K562 (cell line): ENCODE measurements around the gene IL17RC.
A peak's percentile ranks its signal among the peaks of the same experiment; 100 is the strongest.

Source experiments
- CREB1 ChIP-seq, 2 experiments: sonication (generic) in 1 of 2; formaldehyde crosslinking in 1 of 2; IDR thresholded peaks; 2 replicates each; pipeline versions ENCODE4 v1.6.1 to v1.8.0; 2012 to 2022; ENCODE audit warnings: inconsistent platforms in 1 of 2, mild to moderate bottlenecking in 1 of 2, missing genetic modification reagents in 1 of 2, moderate library complexity in 1 of 2
- EP300 ChIP-seq: IDR thresholded peaks from 2 replicates; pipeline ENCODE4 v1.6.1; 2012; ENCODE audit warnings: low read length, improper control_type of control experiment
- EZH2 ChIP-seq: IDR thresholded peaks from 2 replicates; pipeline ENCODE4 v1.6.1; 2012; ENCODE audit warnings: low read depth, mild to moderate bottlenecking, inconsistent platforms, low read length, borderline replicate concordance
- MXD1 ChIP-seq: fragments of 250-450 bp; sonication (Bioruptor Pico); IDR thresholded peaks from 2 replicates; pipeline ENCODE4 v1.8.0; 2021; ENCODE audit warnings: borderline replicate concordance, mild to moderate bottlenecking, moderate library complexity; ENCODE audit not compliant: poor library complexity, severe bottlenecking
- MXI1 ChIP-seq: IDR thresholded peaks from 2 replicates; pipeline ENCODE4 v1.6.1; 2011; ENCODE audit warnings: low read depth, mild to moderate bottlenecking, improper control_type of control experiment, low read length
- NCOA2 ChIP-seq, 2 experiments: fragments of 450-650 bp; IDR thresholded peaks; 2 replicates each; pipeline ENCODE4 v1.6.1; 2018; ENCODE audit warnings: mild to moderate bottlenecking in 2 of 2, moderate library complexity in 1 of 2; ENCODE audit not compliant: partially characterized antibody in 2 of 2
- POLR2A ChIP-seq: fragments of 450-650 bp; conservative IDR thresholded peaks from 2 replicates; pipeline ENCODE4 v1.6.1; 2016
- SMAD3 ChIP-seq: fragments of 450-650 bp; formaldehyde crosslinking; conservative IDR thresholded peaks from 2 replicates; pipeline ENCODE4 v1.4.0; 2020; ENCODE audit warnings: mild to moderate bottlenecking
- SMARCA5 ChIP-seq: fragments of 450-650 bp; IDR thresholded peaks from 2 replicates; pipeline ENCODE4 v1.6.1; 2016
- ZNF140 ChIP-seq: fragments of 250-450 bp; sonication (Bioruptor Pico); IDR thresholded peaks from 2 replicates; pipeline ENCODE4 v1.8.0; 2021; ENCODE audit warnings: moderate library complexity, mild to moderate bottlenecking, inconsistent platforms
- TF ChIP-seq, protein P1 (sequence below), 3 experiments: IDR thresholded peaks in 2 of 3; conservative IDR thresholded peaks in 1 of 3; 2 replicates each; pipeline ENCODE4 v1.5.1; 2011 to 2012; ENCODE audit warnings: low read length in 3 of 3, mild to moderate bottlenecking in 3 of 3, control low read depth in 2 of 3, improper control_type of control experiment in 1 of 3, inconsistent platforms in 1 of 3, low read depth in 1 of 3, mixed read lengths in 1 of 3, moderate library complexity in 1 of 3; ENCODE audit not compliant: insufficient read depth in 2 of 3
- TF ChIP-seq, protein P2 (sequence below): sonication (generic); formaldehyde crosslinking; IDR thresholded peaks from 2 replicates; pipeline ENCODE4 v1.8.1; 2023; ENCODE audit warnings: mild to moderate bottlenecking, missing genetic modification reagents, moderate library complexity

- TF ChIP-seq, protein P1, sequence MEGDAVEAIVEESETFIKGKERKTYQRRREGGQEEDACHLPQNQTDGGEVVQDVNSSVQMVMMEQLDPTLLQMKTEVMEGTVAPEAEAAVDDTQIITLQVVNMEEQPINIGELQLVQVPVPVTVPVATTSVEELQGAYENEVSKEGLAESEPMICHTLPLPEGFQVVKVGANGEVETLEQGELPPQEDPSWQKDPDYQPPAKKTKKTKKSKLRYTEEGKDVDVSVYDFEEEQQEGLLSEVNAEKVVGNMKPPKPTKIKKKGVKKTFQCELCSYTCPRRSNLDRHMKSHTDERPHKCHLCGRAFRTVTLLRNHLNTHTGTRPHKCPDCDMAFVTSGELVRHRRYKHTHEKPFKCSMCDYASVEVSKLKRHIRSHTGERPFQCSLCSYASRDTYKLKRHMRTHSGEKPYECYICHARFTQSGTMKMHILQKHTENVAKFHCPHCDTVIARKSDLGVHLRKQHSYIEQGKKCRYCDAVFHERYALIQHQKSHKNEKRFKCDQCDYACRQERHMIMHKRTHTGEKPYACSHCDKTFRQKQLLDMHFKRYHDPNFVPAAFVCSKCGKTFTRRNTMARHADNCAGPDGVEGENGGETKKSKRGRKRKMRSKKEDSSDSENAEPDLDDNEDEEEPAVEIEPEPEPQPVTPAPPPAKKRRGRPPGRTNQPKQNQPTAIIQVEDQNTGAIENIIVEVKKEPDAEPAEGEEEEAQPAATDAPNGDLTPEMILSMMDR (IDR thresholded peaks at IDR 0.05 in 2 of 3, conservative IDR thresholded peaks at IDR 0.05 in 1 of 3; ENCODE audit: insufficient read depth in 2 of 3, low read depth in 1 of 3, low read length in 3 of 3) = no peak
- TF ChIP-seq CREB1 (IDR thresholded peaks at IDR 0.05) (no peak; the same call in 1 of the 2 replicates), CREB1 (CRISPR knock-in tag; IDR thresholded peaks at IDR 0.05) (peak; percentile 54; the same call in 1 of the 2 replicates), ZNF140 (CRISPR knock-in tag) (no peak), EP300 (no peak; the same call in 1 of the 2 replicates), MXI1 (no peak), SMARCA5 (no peak), EZH2 (no peak), NCOA2 (IDR thresholded peaks at IDR 0.05; ENCODE audit: partially characterized antibody in 2 of 2) (no peak), MXD1 (CRISPR knock-in tag) (no peak), SMAD3 (CRISPR knock-in tag) (no peak), POLR2A (peak; percentile 66)
- TF ChIP-seq, protein P2, sequence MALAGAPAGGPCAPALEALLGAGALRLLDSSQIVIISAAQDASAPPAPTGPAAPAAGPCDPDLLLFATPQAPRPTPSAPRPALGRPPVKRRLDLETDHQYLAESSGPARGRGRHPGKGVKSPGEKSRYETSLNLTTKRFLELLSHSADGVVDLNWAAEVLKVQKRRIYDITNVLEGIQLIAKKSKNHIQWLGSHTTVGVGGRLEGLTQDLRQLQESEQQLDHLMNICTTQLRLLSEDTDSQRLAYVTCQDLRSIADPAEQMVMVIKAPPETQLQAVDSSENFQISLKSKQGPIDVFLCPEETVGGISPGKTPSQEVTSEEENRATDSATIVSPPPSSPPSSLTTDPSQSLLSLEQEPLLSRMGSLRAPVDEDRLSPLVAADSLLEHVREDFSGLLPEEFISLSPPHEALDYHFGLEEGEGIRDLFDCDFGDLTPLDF (CRISPR knock-in tag) = 0 out of 2 replicates have a peak, but pooled peaks have one; percentile 34
Measured at GRCh38 chr3:9916734-9917680, at the start of gene IL17RC.
